IPS-18a (cell line): Measurements from ENCODE around the gene PGBD5.

Experiments
- H3K27ac ChIP-seq: one replicate; pipeline ENCODE4 v1.5.1; 2013; ENCODE audit warnings: low read length
- H3K27me3 ChIP-seq: one replicate; pipeline ENCODE4 v1.6.1; 2013; ENCODE audit warnings: mild to moderate bottlenecking, low read length; ENCODE audit not compliant: control insufficient read depth, insufficient read depth
- H3K36me3 ChIP-seq: one replicate; pipeline ENCODE4 v1.6.1; 2013; ENCODE audit warnings: low read depth, low read length; ENCODE audit not compliant: control insufficient read depth
- H3K4me1 ChIP-seq: one replicate; pipeline ENCODE4 v1.6.1; 2013; ENCODE audit warnings: low read depth, low read length; ENCODE audit not compliant: control insufficient read depth
- H3K4me3 ChIP-seq: one replicate; pipeline ENCODE4 v1.5.1; 2013; ENCODE audit warnings: low read length
- H3K9ac ChIP-seq: one replicate; pipeline ENCODE4 v1.6.1; 2013; ENCODE audit warnings: mild to moderate bottlenecking, low read length, moderate library complexity
- H3K9me3 ChIP-seq: one replicate; pipeline ENCODE4 v1.6.1; 2013; ENCODE audit warnings: low read depth, low read length; ENCODE audit not compliant: control insufficient read depth

PGBD5 gene

GRCh38 chr1:230317823-230318819 is 108.0 kb downstream of the PGBD5 start:
- Histone ChIP-seq H3K27me3 (no peaks in the 10 kb centered on the region), H3K9me3 (no peaks in the 10 kb centered on the region), H3K27ac (no peak overlapping the region), H3K4me3 (no peak overlapping the region), H3K36me3 (peaks cover 5% of the 10 kb centered on the region), H3K4me1 (no peaks in the 10 kb centered on the region), H3K9ac (no peak overlapping the region)

DNA sequence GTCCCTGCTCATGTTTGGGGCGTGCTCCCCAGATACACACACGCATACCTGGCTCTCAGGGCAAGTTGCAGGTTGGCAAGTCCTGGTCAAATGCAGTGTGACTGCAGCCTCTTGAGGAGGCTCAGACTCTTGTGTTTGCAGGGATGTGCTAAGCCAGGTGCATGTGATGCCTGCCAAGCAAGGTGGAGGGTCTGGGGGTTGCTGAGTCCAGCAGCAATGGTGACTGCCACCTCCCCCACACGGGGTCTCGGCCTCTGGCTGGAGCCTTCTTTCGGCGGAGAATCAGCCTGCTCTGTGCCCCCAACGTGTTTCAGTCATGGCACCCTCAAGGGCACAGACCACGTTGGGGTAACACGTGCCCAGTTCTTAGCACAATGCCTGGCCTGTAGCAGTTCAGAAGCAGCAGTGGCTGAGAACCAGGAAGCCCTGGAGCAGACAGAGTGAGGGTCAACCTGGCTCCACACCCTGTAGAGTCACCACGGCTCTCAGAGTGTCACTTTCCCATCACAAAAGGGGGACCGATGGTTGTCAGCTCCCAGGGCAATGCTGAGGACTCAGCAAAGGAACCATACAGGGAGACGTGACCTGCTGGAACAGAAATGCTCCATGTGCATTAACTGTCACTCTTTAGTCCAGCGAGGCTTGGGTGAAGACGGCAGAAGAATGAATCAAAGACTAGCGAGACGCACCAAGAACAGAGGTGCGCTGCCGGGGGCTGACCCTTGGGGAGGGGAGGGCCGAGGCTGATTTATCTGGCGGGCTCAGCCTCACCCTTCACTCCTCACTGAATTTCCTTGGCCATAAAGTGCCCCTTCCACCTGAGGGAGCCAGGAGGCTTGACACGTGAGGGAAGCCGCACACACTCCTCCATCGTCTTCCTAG is 109.0 kb downstream of the PGBD5 start:
- H3K27ac ChIP-seq, result no peak overlapping the region
- no peaks in the 10 kb centered on the region for H3K4me1 ChIP-seq
- no peaks in the 10 kb centered on the region for H3K9me3 ChIP-seq
- no peak overlapping the region for H3K9ac ChIP-seq
- H3K4me3 ChIP-seq, result no peak overlapping the region
- no peaks in the 10 kb centered on the region for H3K36me3 ChIP-seq
- H3K27me3 ChIP-seq, result no peaks in the 10 kb centered on the region

DNA sequence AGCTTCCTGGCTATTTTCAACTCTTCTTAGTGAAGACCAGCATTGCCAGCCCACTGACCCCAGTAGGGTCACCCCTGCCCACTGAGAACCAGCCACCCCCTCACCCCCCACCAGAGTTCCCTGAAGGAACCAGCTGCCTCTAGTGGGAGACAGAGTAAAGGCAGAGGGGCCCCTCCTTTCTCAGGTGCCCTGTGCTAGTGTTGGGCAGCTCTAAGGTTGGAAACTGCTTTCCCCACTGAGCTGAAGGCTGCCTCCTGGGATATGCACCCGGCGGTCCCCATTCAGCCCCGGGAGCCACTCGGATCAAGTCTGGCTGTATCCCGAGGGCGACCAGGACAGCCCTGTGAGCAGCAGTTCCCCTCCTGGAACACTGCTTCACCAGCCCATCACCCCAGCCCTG is 111.0 kb downstream of the PGBD5 start:
- Histone ChIP-seq H3K9me3 (no peaks in the 10 kb centered on the region), H3K27me3 (no peaks in the 10 kb centered on the region), H3K4me3 (no peak overlapping the region), H3K36me3 (no peaks in the 10 kb centered on the region), H3K9ac (no peak overlapping the region), H3K4me1 (no peaks in the 10 kb centered on the region), H3K27ac (no peak overlapping the region)

GRCh38 chr1:230314142-230314470 is 112.0 kb downstream of the PGBD5 start:
- Histone ChIP-seq H3K27me3 (no peaks in the 10 kb centered on the region), H3K4me3 (no peak overlapping the region), H3K4me1 (no peaks in the 10 kb centered on the region), H3K9ac (no peak overlapping the region), H3K36me3 (no peaks in the 10 kb centered on the region), H3K27ac (no peak overlapping the region), H3K9me3 (no peaks in the 10 kb centered on the region)

- Histone ChIP-seq H3K4me1 (no peaks in the 10 kb centered on the region), H3K36me3 (no peaks in the 10 kb centered on the region), H3K9ac (no peak overlapping the region), H3K27me3 (no peaks in the 10 kb centered on the region), H3K4me3 (no peak overlapping the region), H3K27ac (no peak overlapping the region), H3K9me3 (no peaks in the 10 kb centered on the region)
These were observed 112.5 kb downstream of the PGBD5 start for GRCh38 chr1:230313453-230314141.

- Histone ChIP-seq H3K27ac (no peak overlapping the region), H3K36me3 (no peaks in the 10 kb centered on the region), H3K4me3 (no peak overlapping the region), H3K9me3 (no peaks in the 10 kb centered on the region), H3K9ac (no peak overlapping the region), H3K27me3 (no peaks in the 10 kb centered on the region), H3K4me1 (no peaks in the 10 kb centered on the region)
These were observed 113.5 kb downstream of the PGBD5 start for GRCh38 chr1:230312676-230313075.

DNA sequence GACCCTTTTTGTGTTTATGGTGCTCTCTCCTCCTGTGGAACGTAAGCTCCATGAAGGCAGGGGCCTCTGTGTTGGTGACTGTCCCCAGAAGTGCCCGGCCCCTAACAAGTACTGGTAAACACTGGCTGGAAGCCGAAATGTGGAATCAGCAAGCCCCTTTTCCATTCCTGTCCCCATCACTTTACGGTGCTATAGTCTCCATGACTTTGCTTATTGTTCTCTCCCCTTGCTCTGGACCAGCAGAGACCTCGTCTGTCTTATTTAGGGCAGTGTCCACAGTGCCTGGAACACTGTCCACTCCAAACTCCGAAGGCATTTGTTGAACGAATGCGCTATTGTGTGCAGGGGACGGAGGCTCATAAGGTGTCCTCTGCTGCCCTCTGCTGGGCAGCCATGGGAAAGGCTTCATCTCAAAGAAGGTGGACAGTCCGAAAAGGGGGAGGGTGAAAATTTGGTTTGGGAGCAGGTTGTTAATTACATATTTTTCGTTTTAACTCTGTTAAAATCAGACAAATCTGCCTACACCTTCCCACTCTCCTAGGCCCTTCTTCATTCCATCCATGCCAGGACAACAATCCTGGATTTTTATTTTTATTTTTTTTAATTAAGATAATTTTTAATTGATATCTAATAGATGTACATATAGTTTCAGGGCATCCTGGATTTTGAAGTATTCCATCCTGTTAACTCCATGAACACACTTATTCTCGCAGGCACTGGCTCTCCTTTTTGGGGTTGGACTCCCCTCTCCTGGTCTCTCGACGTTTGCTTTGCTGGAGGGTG is 115.6 kb downstream of the PGBD5 start:
- Histone ChIP-seq H3K9me3 (no peaks in the 10 kb centered on the region), H3K27ac (no peak overlapping the region), H3K27me3 (no peaks in the 10 kb centered on the region), H3K36me3 (no peaks in the 10 kb centered on the region), H3K4me3 (no peak overlapping the region), H3K4me1 (no peaks in the 10 kb centered on the region), H3K9ac (no peak overlapping the region)

- H3K27ac ChIP-seq, result no peak overlapping the region
- H3K4me1 ChIP-seq, result no peaks in the 10 kb centered on the region
- no peak overlapping the region for H3K4me3 ChIP-seq
- H3K9ac ChIP-seq, result no peak overlapping the region
- no peaks in the 10 kb centered on the region for H3K9me3 ChIP-seq
- no peaks in the 10 kb centered on the region for H3K36me3 ChIP-seq
- no peaks in the 10 kb centered on the region for H3K27me3 ChIP-seq
These were observed 116.4 kb downstream of the PGBD5 start for GRCh38 chr1:230309646-230310177.

GRCh38 chr1:230308821-230309220 is 117.3 kb downstream of the PGBD5 start:
- Histone ChIP-seq H3K4me3 (no peak overlapping the region), H3K9ac (no peak overlapping the region), H3K27me3 (no peaks in the 10 kb centered on the region), H3K4me1 (no peaks in the 10 kb centered on the region), H3K36me3 (no peaks in the 10 kb centered on the region), H3K9me3 (no peaks in the 10 kb centered on the region), H3K27ac (no peak overlapping the region)

GRCh38 chr1:230308039-230308438 is 118.1 kb downstream of the PGBD5 start:
- H3K9ac ChIP-seq, result no peak overlapping the region
- no peaks in the 10 kb centered on the region for H3K36me3 ChIP-seq
- no peaks in the 10 kb centered on the region for H3K9me3 ChIP-seq
- no peak overlapping the region for H3K27ac ChIP-seq
- H3K27me3 ChIP-seq, result no peaks in the 10 kb centered on the region
- no peak overlapping the region for H3K4me3 ChIP-seq
- no peaks in the 10 kb centered on the region for H3K4me1 ChIP-seq
